ENCODE measurements around the gene PYHIN1.

The PYHIN1 gene

DNA sequence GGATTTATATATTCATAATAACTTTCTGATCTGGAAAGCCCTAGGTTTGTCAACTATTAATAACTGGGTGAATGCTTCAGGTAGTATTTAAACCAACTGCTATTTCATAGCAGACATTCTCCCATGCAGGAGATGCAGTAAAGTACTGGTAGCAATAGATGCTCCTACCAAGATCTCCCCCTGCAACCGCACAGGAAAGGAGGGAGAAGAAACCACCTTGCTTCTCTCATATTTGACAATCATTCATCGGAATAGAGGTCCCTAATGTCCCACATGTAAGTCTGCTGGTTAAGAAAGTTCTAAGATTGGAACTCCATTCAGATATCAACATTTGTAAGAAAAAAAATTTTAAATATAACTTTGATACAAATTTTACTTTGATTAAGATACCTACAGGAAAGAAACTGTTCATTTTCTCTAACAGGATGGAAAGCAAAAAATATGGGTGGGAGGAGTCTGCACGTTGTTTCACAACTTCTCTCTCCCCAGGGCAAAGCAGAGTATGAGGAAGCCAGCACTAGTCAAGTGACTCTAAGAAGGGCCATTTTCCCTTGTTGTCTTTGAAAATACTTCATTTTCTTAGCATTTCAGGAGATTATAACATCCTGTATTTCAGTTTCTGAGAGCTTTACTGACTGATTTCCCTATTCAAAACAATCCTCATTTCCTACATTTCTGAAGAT, at the start of gene PYHIN1:
TSS of gene PYHIN1 (plus strand) at position 498 of the 683 bp plus-strand sequence. CDS start 5,359 bp downstream, outside the sequence.
- FAIRE-seq, result no peak

DNA sequence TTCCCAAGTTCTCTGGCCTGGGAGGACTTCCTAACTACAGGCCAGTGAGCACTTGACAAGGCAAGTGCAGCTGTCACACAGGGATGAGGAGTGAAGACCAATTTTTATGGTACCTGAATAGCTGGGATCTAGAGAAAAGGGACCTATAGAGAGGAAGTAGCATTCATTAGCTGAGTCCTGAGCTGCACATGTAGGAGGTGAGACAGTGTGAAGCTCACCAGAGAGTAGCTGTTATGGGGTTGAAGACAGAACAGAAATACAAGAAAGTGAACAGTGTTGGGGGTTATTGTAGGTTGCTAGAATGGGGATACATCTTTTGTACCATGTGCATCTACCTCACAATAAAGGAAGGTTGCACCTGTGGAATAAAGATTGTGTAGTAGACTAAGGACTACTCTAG, 37.7 kb upstream of the PYHIN1 start:
- FAIRE-seq, result no peak

DNA sequence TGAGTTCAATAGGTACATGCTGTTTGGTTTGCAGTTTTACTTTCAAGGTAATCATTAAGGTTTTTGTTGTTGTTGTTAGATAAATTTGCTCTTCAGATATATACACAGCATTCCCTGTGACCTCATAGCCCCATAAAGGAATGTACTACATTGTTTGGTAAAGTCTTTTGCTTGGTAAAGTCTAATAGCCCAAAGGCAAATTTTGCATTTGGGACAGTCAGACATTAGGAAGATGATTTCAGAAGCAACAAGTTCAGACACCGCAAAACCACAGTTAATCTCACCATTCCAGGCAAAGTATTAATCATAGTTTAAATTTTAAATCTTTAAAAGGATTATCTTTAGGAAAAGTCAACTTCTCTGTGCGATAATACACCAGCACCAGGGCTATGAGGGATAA, 32.6 kb upstream of the PYHIN1 start:
- no peak for FAIRE-seq

DNA sequence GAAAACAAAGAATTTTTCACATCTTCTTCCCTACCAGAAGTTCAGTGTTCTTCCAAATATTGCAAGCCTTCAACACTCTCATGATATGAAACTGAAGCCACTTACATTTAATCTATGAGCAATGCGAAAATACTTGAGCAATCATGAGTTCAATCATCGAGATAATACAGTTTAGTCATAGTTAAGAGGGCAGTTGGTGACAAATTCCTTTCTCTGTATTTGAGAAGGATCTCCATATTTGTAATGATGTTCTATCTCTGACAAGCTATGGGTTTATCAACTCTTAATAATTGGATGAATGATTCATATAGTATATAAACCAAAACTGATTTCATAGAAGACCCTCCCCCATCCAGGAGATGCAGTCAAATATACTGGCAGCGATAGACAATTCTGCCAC, 29.7 kb upstream of the PYHIN1 start:
- FAIRE-seq, result no peak

DNA sequence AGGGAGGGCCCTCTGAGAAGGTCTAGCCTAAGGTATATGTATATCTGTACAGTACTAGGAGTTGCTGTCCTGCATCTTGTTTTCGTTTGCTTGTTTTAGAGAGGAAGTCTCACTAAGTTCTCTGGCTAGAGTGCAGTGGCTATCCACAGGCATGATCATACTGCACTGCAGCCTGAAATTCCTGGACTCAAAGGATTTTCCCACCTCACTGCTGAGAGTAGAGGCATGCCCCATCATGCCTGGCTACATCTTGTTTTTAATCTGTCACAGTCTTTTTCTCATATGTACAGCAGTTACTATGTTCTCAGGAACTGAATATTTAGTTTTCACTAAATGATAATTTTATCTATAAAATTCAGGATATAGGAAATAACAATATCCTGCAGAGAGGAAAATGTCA, 15.3 kb upstream of the PYHIN1 start:
- FAIRE-seq, result no peak

DNA sequence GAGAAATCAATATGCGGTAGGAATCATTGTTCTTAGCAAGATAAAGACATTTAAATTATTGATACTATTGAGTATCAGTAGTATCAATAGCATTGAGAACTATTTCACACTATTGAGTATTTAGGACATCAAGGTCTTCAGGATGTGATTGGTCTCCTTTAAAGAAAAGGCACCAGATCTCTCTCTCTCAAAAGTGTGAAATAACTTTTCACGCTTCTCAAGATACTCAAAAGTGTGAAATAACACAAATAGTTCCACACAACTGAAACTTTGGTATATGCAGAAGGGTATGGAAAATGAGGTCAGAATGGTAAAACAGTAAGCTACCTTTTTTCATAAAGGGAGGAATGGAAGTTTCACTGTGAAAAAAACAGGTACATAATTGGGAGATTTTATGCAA, 6.7 kb upstream of the PYHIN1 start:
- FAIRE-seq, result no peak

DNA sequence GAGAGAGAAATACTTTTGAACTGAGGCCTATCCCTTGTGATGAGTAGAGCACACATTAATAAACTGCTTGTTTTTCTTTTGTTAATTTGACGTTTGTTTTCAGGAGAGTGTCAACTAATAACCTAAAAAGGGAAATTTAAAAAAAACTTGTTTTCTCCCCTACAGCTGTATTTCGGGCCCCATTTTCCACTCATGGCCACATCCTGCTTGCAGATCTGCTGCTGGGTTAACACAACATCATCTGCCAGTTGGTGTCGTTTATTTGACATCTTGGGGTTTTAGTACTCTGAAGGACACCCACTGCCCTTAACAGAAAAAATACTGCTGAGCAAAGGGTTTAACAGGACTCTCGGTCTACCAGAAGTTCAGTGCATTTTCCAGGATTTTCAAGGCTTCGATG, 848 bp upstream of the PYHIN1 start:
- no peak for FAIRE-seq

DNA sequence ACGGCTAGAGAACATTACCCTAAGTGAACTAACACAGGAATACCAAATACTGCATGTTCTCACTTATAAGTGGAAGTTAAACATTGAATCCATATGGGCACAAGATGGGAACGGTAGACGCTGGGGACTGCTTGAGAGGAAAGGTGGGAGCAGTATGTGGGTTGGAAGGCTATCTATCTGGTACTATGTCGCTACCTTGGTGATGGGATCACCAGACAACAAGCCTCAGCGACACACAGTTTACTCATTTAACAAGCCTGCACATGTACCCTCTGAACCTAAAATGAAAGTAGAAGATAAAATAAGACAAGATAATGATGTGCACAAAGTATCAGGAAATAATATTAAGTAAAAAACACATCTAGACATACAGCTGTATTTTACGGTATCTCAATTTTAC, 819 bp downstream of the PYHIN1 start:
- FAIRE-seq, result no peak

DNA sequence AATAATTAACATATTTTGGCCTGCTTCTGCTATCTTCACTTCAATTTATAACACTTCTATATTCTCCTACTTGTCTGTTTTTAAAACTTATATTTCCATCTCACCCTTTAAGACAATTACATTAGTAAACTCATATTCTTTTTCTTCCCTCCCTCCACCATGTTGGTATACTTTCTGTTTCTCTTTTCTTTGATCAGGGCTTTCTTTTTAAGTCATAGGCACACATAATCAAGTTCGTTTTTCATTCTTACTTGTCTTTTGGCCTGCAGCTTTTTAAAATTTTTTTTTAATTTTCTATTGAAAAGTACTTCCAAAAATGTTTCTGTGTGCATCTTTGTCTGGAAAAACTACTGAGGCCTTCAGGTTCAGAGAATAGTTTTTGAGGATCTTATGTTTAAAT, 2.3 kb downstream of the PYHIN1 start:
- no peak for FAIRE-seq

DNA sequence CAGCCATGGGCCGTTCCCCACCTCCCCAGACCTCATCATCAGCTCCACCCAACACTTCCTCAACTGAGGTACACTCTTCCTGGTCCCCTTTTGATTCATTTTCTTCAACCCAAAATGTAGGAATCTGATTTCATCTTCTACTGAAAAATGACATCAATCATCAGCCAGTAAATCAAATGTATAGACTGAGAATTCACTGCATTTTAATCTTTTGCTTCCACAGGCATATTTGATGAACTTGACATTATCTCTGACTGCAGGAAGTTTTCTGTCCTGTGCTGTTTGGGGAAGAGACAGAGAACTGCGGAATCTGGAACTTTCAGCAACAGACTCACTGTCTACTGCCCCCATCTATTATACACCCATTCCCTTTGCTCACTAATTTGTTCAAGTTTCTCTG, 7.8 kb downstream of the PYHIN1 start:
- no peak for FAIRE-seq

DNA sequence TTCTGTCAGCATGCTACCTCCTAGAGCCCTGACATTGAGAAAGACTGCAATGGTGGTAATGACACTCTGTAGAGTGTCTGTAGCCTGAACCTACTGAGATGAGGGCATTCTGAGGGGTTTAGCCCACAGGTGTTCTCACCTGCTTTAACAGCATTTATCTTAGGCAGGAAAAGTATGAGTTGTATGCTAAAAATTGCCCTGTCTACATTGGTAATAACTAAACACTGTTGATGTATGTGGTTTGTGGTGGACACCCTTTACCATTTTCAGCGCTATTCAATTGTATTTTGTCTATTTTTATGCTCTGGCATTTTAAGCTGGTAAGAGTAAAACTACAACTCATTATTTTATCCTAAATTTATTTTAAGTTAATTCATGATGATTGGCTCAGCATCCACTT, 10.0 kb downstream of the PYHIN1 start:
- FAIRE-seq, result no peak

DNA sequence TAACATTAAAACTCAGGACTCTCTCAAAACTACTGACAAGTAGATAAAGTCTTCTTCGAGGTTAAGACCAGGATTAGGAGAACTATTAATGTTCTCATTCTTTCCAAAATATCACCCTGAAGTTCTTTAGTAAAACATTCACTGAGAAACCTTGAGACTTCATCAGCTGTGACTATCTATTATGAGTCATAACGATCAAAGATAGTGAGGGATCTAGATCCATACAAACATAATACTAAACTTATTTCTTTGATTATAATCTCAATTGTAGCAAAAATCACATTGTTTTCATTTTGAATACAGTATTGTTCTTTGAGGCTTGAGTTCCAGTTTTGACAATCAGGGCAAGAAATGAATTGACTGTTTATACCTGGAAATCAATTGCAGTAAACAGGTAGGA, 11.1 kb downstream of the PYHIN1 start:
- FAIRE-seq, result no peak

DNA sequence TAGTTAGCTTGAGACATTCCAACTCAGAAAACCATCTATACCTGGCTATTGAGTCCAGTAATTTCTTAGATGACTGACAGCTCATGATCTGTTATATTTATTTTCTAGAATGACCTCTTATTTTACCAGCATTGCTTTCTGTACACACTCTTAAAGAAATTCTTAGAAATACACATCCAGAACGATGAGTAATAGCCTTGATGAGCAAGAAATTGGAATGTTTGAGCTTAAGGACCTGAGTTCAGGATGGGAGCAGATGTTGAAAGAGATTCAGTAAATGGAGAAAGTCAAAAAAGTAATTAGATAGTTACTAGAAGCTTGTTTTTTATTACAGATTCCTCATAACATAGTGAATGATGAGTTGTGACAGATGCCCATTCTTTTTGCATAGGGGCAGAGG, 11.7 kb downstream of the PYHIN1 start:
- FAIRE-seq, result no peak

DNA sequence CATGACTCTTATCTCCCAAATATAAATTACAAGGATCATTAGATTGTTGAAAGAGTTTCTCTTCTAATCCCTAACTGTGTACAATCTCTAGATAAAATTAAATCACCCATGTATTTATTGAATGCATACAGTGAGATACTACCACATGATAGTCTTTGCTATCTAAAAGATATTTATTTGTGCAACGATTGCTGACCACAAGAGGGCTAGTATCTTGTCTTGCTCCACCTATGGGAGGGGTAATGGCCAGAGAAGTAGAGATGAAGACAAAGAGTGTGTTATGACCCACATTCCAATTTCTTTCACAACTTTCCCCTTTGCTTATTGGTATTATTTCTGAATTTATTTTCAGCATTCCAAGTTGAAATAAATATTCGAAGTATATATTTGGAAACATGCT, 13.7 kb downstream of the PYHIN1 start:
- FAIRE-seq, result no peak

DNA sequence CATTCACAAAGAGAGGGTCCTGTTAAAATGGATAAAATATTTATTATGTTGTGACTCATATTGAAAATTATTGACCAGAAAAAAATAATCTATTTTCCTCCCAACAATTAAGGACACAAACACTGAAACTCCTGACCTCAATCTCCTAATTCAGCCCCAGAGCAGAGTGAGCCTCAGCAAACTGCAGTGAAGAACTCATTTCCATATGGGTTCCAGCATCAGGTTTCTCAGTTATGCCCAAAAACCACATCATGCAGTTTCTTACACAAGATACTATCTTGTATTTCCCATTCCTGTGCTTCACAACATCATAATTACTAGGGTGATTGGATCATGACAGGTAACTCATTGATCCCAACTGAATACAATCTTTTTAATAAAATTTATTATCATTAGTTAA, 15.4 kb downstream of the PYHIN1 start:
- no peak for FAIRE-seq

DNA sequence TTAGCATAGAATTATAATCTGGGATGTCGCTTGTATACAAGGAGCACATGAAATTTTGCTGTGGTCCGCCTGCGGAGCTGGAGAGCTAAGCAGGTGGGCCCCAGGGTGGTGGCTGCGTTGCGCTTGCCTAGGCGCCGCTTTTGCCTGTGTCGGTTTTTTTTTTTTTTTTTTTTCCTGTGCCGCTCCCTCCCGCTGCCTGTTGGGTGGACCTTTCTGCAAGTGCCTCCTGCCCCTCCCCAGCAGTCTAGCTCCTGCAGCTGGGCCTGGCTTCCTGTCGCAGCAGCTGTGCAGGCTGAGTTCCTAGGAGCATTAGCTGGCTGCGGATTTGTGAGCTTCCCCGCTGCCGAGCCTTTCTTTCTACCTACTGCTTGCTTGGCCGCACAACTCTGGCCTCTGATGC, 20.6 kb downstream of the PYHIN1 start:
- no peak for FAIRE-seq

DNA sequence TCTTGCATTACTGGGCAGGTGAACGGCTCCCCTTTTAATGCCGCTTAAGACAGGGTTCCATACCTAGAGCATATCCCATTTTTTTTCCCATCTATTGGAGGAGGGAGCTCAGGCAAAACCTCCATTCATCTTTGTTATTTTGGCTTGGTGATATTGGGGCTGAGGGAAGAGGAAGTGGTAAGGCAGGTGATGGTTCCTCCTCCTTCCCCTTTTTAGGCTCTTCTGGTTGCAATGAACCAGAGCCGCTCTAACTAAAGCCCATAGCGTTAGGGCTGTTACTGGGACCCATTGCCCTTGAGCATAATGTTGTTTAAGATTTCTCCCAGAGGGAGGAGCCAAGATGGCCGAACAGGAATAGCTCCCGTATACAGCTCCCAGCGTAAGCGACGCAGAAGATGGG, 21.1 kb downstream of the PYHIN1 start:
- FAIRE-seq, result no peak

DNA sequence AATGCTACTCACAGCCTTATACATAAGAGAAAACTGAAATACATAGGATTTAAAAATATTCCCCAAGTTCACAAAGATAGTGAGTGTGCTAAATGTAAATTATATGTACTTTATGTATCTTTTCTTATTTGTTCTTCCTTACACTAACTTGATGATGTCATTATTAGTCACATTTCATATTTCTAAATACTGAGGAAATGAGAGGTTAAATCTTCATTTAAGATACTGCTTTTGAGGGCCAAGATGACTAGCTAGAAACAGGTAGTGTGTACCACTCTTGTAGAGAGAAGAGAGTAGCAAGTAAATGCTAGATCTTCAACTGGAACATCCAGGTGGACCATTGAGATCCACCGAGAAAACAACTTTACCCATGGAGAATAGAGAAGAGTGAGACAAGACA, 29.8 kb downstream of the PYHIN1 start:
- no peak for FAIRE-seq

DNA sequence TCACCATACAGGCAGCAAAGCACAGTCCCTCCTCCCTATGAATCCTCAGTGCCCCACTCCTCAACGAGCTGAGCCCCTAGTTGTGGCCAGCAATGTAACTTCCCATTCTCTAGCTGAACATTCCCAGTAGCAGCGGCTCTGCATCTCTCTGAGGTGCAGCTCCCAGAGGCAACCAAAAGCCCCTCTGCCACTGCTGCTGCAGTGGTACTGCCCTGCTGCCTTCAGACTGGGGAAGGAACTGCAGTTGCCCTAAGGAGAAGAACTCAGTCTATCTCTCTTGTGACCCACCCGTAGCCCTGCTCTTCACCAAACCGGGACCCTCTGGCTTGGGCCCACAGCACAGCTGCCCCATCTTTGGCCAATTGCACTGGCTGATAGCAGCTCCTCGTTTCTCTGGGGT, 31.6 kb downstream of the PYHIN1 start:
- FAIRE-seq, result no peak

DNA sequence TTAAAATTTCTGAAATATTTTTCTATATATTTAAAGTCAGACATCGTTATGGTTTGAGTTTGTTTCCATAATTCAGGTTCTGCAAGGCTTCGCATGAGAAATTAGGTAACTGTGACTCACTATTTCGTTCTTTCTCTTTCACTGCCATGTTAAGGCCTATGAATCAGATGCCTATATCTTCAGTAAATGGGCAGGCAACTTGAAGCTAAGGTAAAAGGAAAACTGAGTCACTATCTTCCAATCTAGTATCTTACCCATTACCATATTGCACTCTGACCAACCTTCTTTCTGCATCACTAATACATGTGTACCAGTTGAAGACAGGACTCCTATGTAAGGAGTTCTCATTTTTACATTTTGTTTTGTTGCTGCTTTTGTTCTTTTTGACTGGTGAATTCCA, 37.8 kb downstream of the PYHIN1 start:
- FAIRE-seq, result no peak

DNA sequence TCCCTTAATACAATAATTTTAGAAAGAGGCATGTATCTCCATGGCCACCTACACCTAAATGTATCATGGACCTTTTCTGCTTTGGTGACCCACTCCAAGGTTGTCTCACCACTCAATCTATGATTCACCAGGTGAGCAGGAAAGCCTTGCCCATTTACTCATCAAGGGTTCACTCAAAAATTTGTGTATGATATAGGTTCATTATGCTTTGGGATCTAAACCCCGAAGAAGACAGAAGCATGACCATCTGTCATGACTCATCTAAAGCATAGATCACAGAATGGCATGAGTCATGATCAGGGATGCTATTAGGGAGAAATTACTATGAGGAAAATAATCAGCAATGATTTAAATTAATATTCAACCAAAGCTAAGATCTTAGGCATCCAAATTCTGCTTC, 38.5 kb downstream of the PYHIN1 start:
- FAIRE-seq, result no peak

DNA sequence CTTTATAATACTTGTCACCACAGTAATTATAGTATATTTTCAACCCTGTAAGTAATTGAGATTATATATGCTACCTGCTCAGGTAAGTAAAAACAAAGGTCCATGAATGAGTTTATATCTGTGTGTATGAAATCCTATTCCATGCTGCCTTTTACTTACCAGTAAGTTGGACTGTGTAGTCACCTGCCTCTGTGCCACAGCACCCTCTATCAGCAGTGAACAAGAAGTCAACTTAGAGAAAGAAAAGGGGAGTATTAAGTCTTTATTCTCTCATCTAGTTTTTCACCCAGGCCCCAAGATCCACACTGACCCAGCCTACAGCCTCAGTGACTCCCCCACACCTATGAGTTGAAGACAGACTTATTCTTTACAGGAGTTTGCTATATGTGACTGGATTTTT, 41.5 kb downstream of the PYHIN1 start:
- no peak for FAIRE-seq

DNA sequence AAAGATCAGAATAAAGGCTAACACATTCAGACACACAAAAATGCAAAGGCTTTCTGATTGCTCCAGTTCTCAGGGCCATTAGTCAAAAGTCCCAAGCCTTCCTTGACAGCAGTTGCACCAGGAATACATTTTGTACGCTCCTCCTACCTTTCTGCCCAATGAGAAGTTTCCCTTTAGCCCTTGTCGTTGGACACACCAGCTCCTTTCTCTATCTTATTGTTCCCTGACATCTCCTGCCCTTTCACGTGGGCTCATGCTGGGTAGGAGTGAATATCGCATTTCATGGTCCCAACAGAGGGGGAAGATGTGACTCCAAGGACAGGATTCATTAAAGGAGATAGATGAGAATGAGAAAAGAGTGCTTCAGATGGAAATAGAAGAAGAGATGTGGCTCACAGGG, 44.9 kb downstream of the PYHIN1 start:
- FAIRE-seq, result no peak

DNA sequence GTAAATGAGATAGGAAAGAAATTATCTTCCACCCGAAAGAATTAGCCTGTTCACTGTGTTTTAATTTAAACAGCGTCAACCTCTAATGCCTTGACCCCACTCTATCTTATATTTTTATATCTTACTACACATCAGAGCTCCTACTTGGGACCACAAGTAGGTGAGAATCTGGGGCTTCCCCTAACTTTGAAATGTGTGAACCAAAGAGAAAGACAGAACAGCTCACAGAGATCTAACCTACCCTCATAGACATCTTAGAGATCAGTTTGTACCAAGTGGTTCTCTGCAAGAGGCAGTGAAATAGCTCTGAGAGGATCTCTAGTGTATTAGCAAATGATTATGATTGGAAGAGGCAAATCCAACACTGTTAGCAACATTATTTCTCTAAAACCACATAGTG, 47.4 kb downstream of the PYHIN1 start:
- FAIRE-seq, result no peak

DNA sequence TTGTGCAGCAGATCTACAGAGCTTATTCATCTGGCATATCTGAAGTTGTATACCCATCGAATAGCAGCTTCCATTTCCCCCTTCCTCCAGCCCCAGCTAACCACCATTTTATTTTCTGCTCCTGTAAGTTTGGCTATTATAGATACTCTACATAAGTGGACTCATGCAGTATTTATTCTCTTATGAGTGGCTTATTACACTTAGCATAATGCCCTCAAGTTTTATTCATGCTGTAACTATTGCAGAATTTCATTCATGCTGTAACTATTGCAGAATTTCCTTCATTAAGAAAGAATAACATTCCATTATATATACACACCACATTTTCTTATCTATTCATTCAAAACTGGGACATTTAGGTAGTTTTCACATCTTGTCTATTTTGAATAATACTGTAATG, 47.9 kb downstream of the PYHIN1 start:
- peak; percentile 31 for FAIRE-seq

DNA sequence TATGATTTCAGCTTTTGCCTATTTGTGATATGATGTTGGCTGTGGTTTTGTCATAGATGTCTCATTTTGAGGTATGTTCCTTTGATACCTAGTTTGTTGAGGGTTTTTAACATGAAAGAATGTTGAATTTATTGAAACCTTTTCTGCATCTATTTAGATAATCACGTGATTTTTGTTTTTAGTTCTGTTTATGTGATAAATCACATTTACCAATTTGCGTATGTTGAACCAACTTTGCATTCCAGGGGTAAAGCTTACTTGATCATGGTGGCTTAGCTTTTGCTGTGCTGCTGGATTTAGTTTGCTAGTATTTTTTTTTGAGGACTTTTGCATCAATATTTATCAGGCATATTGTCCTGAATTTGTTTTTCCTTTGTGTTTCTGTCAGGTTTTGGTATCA, 51.9 kb downstream of the PYHIN1 start:
- FAIRE-seq, result no peak
